Natural killer cell (primary cell): ENCODE measurements around the gene ACOT9. TPM values are rescaled to one million over a fixed set of nuclear protein-coding genes. Genes with fewer than 3 reads are reported as not detected.

Source experiments
- ATAC-seq, 3 donors: fragments of 150-1000 bp in 2 of 3; fragments of 200-7000 bp in 1 of 3; cut with Tn5 transposase; 1 replicate in 1 of 3; 2 replicates in 2 of 3; pipeline ENCODE4 v1.10.0; 2021; ENCODE audit warnings: mild to moderate bottlenecking in 2 of 3, moderate library complexity in 2 of 3
- DNase-seq, 2 donors: peaks; one replicate each; pipeline versions ENCODE4 v3.0.0 to v3.0.0-alpha.2; 2013 to 2021; ENCODE audit warnings: mixed read lengths in 1 of 2
- H3K27ac ChIP-seq: one replicate; pipeline ENCODE4 v1.5.1; 2013; ENCODE audit warnings: mild to moderate bottlenecking, low read length
- H3K27me3 ChIP-seq: one replicate; pipeline ENCODE4 v1.6.1; 2013; ENCODE audit warnings: low read length; ENCODE audit not compliant: control insufficient read depth, insufficient read depth
- H3K36me3 ChIP-seq: one replicate; pipeline ENCODE4 v1.6.1; 2013; ENCODE audit warnings: low read length; ENCODE audit not compliant: control insufficient read depth, insufficient read depth
- H3K4me1 ChIP-seq: one replicate; pipeline ENCODE4 v1.6.1; 2013; ENCODE audit warnings: low read length; ENCODE audit not compliant: control insufficient read depth, insufficient read depth
- H3K4me3 ChIP-seq: one replicate; pipeline ENCODE4 v1.5.1; 2013; ENCODE audit warnings: low read length
- H3K9me3 ChIP-seq: one replicate; pipeline ENCODE4 v1.6.1; 2013; ENCODE audit warnings: low read length; ENCODE audit not compliant: control insufficient read depth, insufficient read depth
- H3K27ac Mint-ChIP-seq, 2 donors: one replicate each; pipeline ENCODE4 v1.8.0; 2022; ENCODE audit warnings: mild to moderate bottlenecking in 2 of 2, mixed read lengths in 2 of 2, moderate library complexity in 1 of 2
- H3K27me3 Mint-ChIP-seq, 2 donors: one replicate each; pipeline ENCODE4 v1.8.0; 2022; ENCODE audit warnings: low read depth in 2 of 2, mixed read lengths in 2 of 2
- H3K36me3 Mint-ChIP-seq: one replicate; pipeline ENCODE4 v1.8.0; 2022; ENCODE audit warnings: mixed read lengths
- H3K4me1 Mint-ChIP-seq, 2 donors: one replicate each; pipeline ENCODE4 v1.8.0; 2022; ENCODE audit warnings: mixed read lengths in 2 of 2
- H3K4me3 Mint-ChIP-seq: one replicate; pipeline ENCODE4 v1.8.0; 2022; ENCODE audit warnings: mild to moderate bottlenecking, moderate library complexity, mixed read lengths
- H3K9me3 Mint-ChIP-seq, 2 donors: one replicate each; pipeline ENCODE4 v1.8.0; 2022; ENCODE audit warnings: mixed read lengths in 2 of 2
- WGBS: methylation state at CpG from one replicate; pipeline ENCODE4 v1.1.7; 2013; ENCODE audit warnings: missing lambda C conversion rate; ENCODE audit not compliant: insufficient coverage; 5-methylcytosine and 5-hydroxymethylcytosine counted together
- intact Hi-C: fragments of 100-400 bp; cut with micrococcal nuclease; formaldehyde crosslinking; loops from one replicate; pipeline ENCODE4 v1.14.2; 2022
- total RNA-seq, 4 donors: library from RNA; stranded (reverse); fragments of 120-200 nt in 1 of 4; gene quantifications; one replicate each; pipeline versions ENCODE4 v1.2.3 to v1.2.4, GENCODE V29; 2013 to 2022
- TF ChIP-seq, protein P1 (sequence below): fragments of 200-600 bp; IDR thresholded peaks from one replicate; pipeline ENCODE4 v1.8.0; 2022; ENCODE audit warnings: antibody characterized with exemption

Gene ACOT9
- total RNA-seq, 3 donors from 2014 or later (not counting 1 experiment from before 2014, with no cell fraction given) = 20.0 to 24.9 (median 21.4) TPM

DNA sequence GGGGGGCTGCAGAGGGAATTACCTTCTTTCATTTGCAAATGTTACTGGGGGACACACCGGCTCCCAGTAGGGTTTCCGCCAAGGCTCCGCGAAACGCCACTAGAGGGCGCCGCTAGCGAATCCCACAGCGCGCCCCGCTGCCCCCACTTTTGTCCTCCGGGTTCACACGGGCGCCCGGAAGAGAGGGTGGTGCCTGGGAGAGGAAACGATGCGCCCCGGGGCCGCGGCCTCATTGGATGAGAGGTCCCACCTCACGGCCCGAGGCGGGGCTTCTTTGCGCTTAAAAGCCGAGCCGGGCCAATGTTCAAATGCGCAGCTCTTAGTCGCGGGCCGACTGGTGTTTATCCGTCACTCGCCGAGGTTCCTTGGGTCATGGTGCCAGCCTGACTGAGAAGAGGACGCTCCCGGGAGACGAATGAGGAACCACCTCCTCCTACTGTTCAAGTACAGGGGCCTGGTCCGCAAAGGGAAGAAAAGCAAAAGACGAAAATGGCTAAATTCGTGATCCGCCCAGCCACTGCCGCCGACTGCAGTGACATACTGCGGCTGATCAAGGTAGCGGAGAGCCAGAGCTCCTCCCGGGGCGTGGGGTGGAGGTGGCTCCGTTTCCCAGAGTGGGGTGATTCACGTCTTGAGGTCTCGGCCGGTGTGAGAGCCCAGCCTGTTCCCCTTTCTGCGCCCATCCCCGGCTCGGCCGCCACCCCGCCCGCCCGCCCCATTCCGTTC, 40.0 kb upstream of the ACOT9 start, which contains the start of gene SAT1:
SAT1 (plus strand) TSS at position 311 of the 726 bp plus-strand sequence; CDS start at position 490, 179 bp downstream.
- no peaks in the 10 kb centered on the region for H3K9me3 Mint-ChIP-seq
- 0% methylated on average over 46 of the region's 58 CpGs for WGBS
- intact Hi-C loops = loop anchor here (1.0 to 10.0 kb wide), 6 partner anchors 27 to 369 kb away; partner anchors contain the start of genes ACOT9, APOO and PRDX4
- H3K4me1 Mint-ChIP-seq = peaks cover 27 to 36% of the 10 kb centered on the region in 2 donors
- ATAC-seq (peak; percentile 81 to 94 (median 88)), DNase-seq (peak; percentile 89 to 95)
- H3K36me3 Mint-ChIP-seq = no peaks in the 10 kb centered on the region
- TF ChIP-seq, protein P1, sequence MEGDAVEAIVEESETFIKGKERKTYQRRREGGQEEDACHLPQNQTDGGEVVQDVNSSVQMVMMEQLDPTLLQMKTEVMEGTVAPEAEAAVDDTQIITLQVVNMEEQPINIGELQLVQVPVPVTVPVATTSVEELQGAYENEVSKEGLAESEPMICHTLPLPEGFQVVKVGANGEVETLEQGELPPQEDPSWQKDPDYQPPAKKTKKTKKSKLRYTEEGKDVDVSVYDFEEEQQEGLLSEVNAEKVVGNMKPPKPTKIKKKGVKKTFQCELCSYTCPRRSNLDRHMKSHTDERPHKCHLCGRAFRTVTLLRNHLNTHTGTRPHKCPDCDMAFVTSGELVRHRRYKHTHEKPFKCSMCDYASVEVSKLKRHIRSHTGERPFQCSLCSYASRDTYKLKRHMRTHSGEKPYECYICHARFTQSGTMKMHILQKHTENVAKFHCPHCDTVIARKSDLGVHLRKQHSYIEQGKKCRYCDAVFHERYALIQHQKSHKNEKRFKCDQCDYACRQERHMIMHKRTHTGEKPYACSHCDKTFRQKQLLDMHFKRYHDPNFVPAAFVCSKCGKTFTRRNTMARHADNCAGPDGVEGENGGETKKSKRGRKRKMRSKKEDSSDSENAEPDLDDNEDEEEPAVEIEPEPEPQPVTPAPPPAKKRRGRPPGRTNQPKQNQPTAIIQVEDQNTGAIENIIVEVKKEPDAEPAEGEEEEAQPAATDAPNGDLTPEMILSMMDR = peak; percentile 68
- peak within 1 kb of the TSS; percentile 95 for H3K4me3 Mint-ChIP-seq
- Histone ChIP-seq H3K27ac (peak within 1 kb of the TSS; percentile 97), H3K9me3 (no peaks in the 10 kb centered on the region), H3K4me1 (peaks cover 20% of the 10 kb centered on the region), H3K27me3 (no peaks in the 10 kb centered on the region), H3K36me3 (peaks cover 10% of the 10 kb centered on the region), H3K4me3 (peak within 1 kb of the TSS; percentile 97)
- H3K27me3 Mint-ChIP-seq = no peaks in the 10 kb centered on the region
- peak within 1 kb of the TSS; percentile 93 to 95 for H3K27ac Mint-ChIP-seq

DNA sequence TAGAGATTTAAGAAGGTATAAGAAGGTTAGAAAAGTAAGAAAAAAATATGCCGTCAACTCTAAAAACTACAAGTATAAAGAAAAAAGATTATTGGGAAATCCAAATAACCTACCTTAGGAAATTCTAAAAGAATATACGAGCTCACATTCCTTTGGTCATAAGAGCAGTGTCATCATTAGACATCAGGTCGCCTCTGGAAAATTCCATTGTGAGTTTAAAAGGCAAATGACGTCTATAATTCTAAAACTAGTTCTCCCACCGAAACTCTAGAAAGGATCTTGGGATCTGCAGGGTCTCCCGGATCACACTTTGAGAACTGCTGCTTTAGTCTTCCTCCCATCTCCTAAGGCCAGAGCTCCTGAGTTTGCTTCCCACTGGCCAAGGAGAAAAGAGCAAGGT, 39.4 kb upstream of the ACOT9 start:
- DNase-seq (no peak), ATAC-seq (no peak)
- intact Hi-C loops = loop anchor here (2.0 to 10.0 kb wide), 5 partner anchors 40 to 370 kb away; partner anchors contain the start of genes ACOT9, APOO and PRDX4
- Histone ChIP-seq H3K4me3 (no peak overlapping the region), H3K4me1 (peaks cover 20% of the 10 kb centered on the region), H3K27me3 (no peaks in the 10 kb centered on the region), H3K9me3 (no peaks in the 10 kb centered on the region), H3K36me3 (peaks cover 10% of the 10 kb centered on the region), H3K27ac (peak overlapping the region; percentile 97)
- Mint-ChIP-seq H3K27ac (peak overlapping the region; percentile 93 to 95), H3K4me3 (peak overlapping the region; percentile 95), H3K4me1 (peaks cover 27 to 36% of the 10 kb centered on the region in 2 donors), H3K9me3 (no peaks in the 10 kb centered on the region), H3K27me3 (no peaks in the 10 kb centered on the region), H3K36me3 (no peaks in the 10 kb centered on the region)
- TF ChIP-seq, protein P1 = no peak
- WGBS = 64% methylated on average over 3 of the region's 6 CpGs

DNA sequence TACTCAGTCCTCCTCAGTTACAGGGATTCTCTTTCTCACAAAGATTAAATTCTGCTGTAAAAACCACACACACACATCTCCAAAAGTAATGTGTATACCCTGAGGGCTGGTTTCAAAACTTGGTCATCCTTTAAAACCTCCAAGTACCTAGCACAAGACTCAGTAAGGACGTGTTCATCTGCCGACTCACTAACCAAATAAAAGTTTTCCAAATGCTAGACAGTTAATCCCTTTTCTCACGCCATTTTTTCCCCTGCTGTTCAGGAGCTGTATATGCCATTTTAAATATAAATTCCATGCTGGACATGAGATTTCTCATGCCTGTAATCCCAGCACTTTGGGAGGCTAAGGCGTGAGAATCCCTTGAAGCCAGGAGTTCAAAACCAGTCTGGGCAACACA, 35.9 kb upstream of the ACOT9 start:
- Histone ChIP-seq H3K4me1 (peaks cover 18% of the 10 kb centered on the region), H3K27ac (no peak overlapping the region), H3K36me3 (no peaks in the 10 kb centered on the region), H3K9me3 (no peaks in the 10 kb centered on the region), H3K4me3 (no peak overlapping the region), H3K27me3 (no peaks in the 10 kb centered on the region)
- intact Hi-C loops = no loop called here
- ATAC-seq (no peak), DNase-seq (no peak)
- 83% methylated on average over 4 of the region's 4 CpGs for WGBS
- H3K9me3 Mint-ChIP-seq = no peaks in the 10 kb centered on the region
- H3K4me1 Mint-ChIP-seq = peaks cover 19 to 20% of the 10 kb centered on the region in 2 donors
- H3K27ac Mint-ChIP-seq = peak overlapping the region in 1 of 2 donors; percentile 81
- no peaks in the 10 kb centered on the region for H3K27me3 Mint-ChIP-seq
- no peak overlapping the region for H3K4me3 Mint-ChIP-seq
- no peaks in the 10 kb centered on the region for H3K36me3 Mint-ChIP-seq
- TF ChIP-seq, protein P1 = no peak
